ENCODE measurements around the gene KRTAP10-1.

KRTAP10-1 gene

GRCh38 chr21:44500111-44500510 lies 39.9 kb downstream of the KRTAP10-1 start:
- no peak for DNase-seq

GRCh38 chr21:44499631-44500030 lies 40.4 kb downstream of the KRTAP10-1 start:
- DNase-seq = no peak

GRCh38 chr21:44499211-44499560 lies 40.8 kb downstream of the KRTAP10-1 start:
- DNase-seq = no peak

- no peak for DNase-seq
These were observed 41.5 kb downstream of the KRTAP10-1 start for GRCh38 chr21:44498280-44499210.

GRCh38 chr21:44497703-44498126 lies 42.3 kb downstream of the KRTAP10-1 start:
- no peak for DNase-seq

GRCh38 chr21:44496564-44497550 lies 43.1 kb downstream of the KRTAP10-1 start:
- DNase-seq = no peak

- no peak for DNase-seq
These were observed 44.1 kb downstream of the KRTAP10-1 start for GRCh38 chr21:44495611-44496563.

- DNase-seq = no peak
These were observed 45.0 kb downstream of the KRTAP10-1 start for GRCh38 chr21:44494956-44495355.

- no peak for DNase-seq
These were observed 45.6 kb downstream of the KRTAP10-1 start for GRCh38 chr21:44494418-44494817.

GRCh38 chr21:44492567-44493385 lies 47.2 kb downstream of the KRTAP10-1 start:
- DNase-seq = no peak

- no peak for DNase-seq
These were observed 49.2 kb downstream of the KRTAP10-1 start for GRCh38 chr21:44490816-44491215.

GRCh38 chr21:44490405-44490804 lies 49.6 kb downstream of the KRTAP10-1 start:
- no peak for DNase-seq

- DNase-seq = no peak
These were observed 50.0 kb downstream of the KRTAP10-1 start for GRCh38 chr21:44489962-44490361.
